ENCODE results near the gene FXYD1. TPM values are rescaled to one million over a fixed set of nuclear protein-coding genes. Genes with fewer than 3 reads are reported as not detected.
A peak's percentile ranks its signal among the peaks of the same experiment; 100 is the strongest.

The FXYD1 gene
- total and polyA plus RNA-seq, 3 experiments from 2014 or later = 0.79 TPM; not detected in 2

- Mint-ChIP-seq H3K4me1 (peaks cover 17 to 40% (median 32%) of the 10 kb centered on the region in 3 donors), H3K9me3 (peaks cover 0 to 2% (median 0%) of the 10 kb centered on the region in 5 donors), H3K4me3 (no peak overlapping the region), H3K27me3 (peaks cover 0 to 1% of the 10 kb centered on the region in 2 donors), H3K27ac (peak overlapping the region in 1 of 8 donors; percentile 90), H3K36me3 (peaks cover 0 to 24% (median 0%) of the 10 kb centered on the region in 3 donors)
- Histone ChIP-seq H3K27me3 (ENCODE audit: insufficient read depth, low read length, poor library complexity, severe bottlenecking) (no peaks in the 10 kb centered on the region), H3K9me3 (ENCODE audit: low read length) (no peaks in the 10 kb centered on the region), H3K4me1 (ENCODE audit: insufficient read depth, low read length) (peaks cover 16% of the 10 kb centered on the region), H3K27ac (ENCODE audit: low read depth, low read length) (no peak overlapping the region), H3K4me3 (ENCODE audit: low read length) (no peak overlapping the region), H3K36me3 (ENCODE audit: insufficient read depth, low read length) (peaks cover 3% of the 10 kb centered on the region)
- no peak for DNase-seq
- ChIA-PET POLR2A (no interaction called here), CTCF (interaction anchor here (0.8 to 1.5 kb wide), 2 partner anchors 20 to 32 kb away, joined by 3 to 7 read pairs; partner anchors contain the start of gene FXYD5)
Measured at GRCh38 chr19:35174226-35174625, 35.6 kb downstream of the FXYD1 start.

- Histone ChIP-seq H3K4me3 (ENCODE audit: low read length) (no peak overlapping the region), H3K4me1 (ENCODE audit: insufficient read depth, low read length) (peaks cover 30% of the 10 kb centered on the region), H3K27ac (ENCODE audit: low read depth, low read length) (no peak overlapping the region), H3K9me3 (ENCODE audit: low read length) (no peaks in the 10 kb centered on the region), H3K36me3 (ENCODE audit: insufficient read depth, low read length) (peaks cover 3% of the 10 kb centered on the region), H3K27me3 (ENCODE audit: insufficient read depth, low read length, poor library complexity, severe bottlenecking) (no peaks in the 10 kb centered on the region)
- ChIA-PET CTCF (no interaction called here), POLR2A (interaction anchor here (0.7 kb wide), 1 partner anchor 35 kb away, joined by 3 read pairs; no protein-coding TSS in a partner anchor)
- no peak for DNase-seq
- Mint-ChIP-seq H3K4me1 (peaks cover 20 to 43% (median 35%) of the 10 kb centered on the region in 3 donors), H3K9me3 (peaks cover 0 to 2% (median 0%) of the 10 kb centered on the region in 5 donors), H3K27ac (peak overlapping the region in 2 of 8 donors; percentile 17 to 56), H3K36me3 (peaks cover 0 to 7% (median 3%) of the 10 kb centered on the region in 3 donors), H3K4me3 (no peak overlapping the region), H3K27me3 (peaks cover 3 to 4% of the 10 kb centered on the region in 2 donors)
Measured at GRCh38 chr19:35176181-35176570, 37.6 kb downstream of the FXYD1 start.

- H3K4me3 ChIP-seq (ENCODE audit: low read length) = no peak overlapping the region
- ChIA-PET POLR2A (no interaction called here), CTCF (no interaction called here)
- H3K4me1 ChIP-seq (ENCODE audit: insufficient read depth, low read length) = peaks cover 21% of the 10 kb centered on the region
- no peaks in the 10 kb centered on the region for H3K27me3 ChIP-seq (ENCODE audit: insufficient read depth, low read length, poor library complexity, severe bottlenecking)
- H3K27ac ChIP-seq (ENCODE audit: low read depth, low read length) = no peak overlapping the region
- H3K9me3 ChIP-seq (ENCODE audit: low read length) = no peaks in the 10 kb centered on the region
- Mint-ChIP-seq H3K4me3 (no peak overlapping the region), H3K27me3 (peaks cover 3 to 4% of the 10 kb centered on the region in 2 donors), H3K9me3 (peaks cover 0 to 2% (median 0%) of the 10 kb centered on the region in 5 donors), H3K36me3 (peaks cover 0 to 5% (median 2%) of the 10 kb centered on the region in 3 donors), H3K4me1 (peaks cover 16 to 31% (median 23%) of the 10 kb centered on the region in 3 donors), H3K27ac (peak overlapping the region in 2 of 8 donors; percentile 38 to 72)
- no peak for DNase-seq
- H3K36me3 ChIP-seq (ENCODE audit: insufficient read depth, low read length) = no peaks in the 10 kb centered on the region
Measured at GRCh38 chr19:35177377-35178274, 39.0 kb downstream of the FXYD1 start.

GRCh38 chr19:35178701-35179100 is 40.1 kb downstream of the FXYD1 start:
- peaks cover 0 to 2% (median 0%) of the 10 kb centered on the region in 5 donors for H3K9me3 Mint-ChIP-seq
- Histone ChIP-seq H3K27ac (ENCODE audit: low read depth, low read length) (no peak overlapping the region), H3K36me3 (ENCODE audit: insufficient read depth, low read length) (no peaks in the 10 kb centered on the region), H3K9me3 (ENCODE audit: low read length) (no peaks in the 10 kb centered on the region), H3K4me1 (ENCODE audit: insufficient read depth, low read length) (peaks cover 16% of the 10 kb centered on the region), H3K27me3 (ENCODE audit: insufficient read depth, low read length, poor library complexity, severe bottlenecking) (no peaks in the 10 kb centered on the region), H3K4me3 (ENCODE audit: low read length) (no peak overlapping the region)
- peaks cover 0 to 10% (median 0%) of the 10 kb centered on the region in 3 donors for H3K36me3 Mint-ChIP-seq
- POLR2A ChIA-PET = no interaction called here
- peaks cover 16 to 23% (median 20%) of the 10 kb centered on the region in 3 donors for H3K4me1 Mint-ChIP-seq
- CTCF ChIA-PET = no interaction called here
- DNase-seq = no peak
- peaks cover 3 to 7% of the 10 kb centered on the region in 2 donors for H3K27me3 Mint-ChIP-seq
- no peak overlapping the region for H3K4me3 Mint-ChIP-seq
- H3K27ac Mint-ChIP-seq = peak overlapping the region in 1 of 8 donors; percentile 14

- H3K4me3 Mint-ChIP-seq = peak overlapping the region in 2 of 7 donors; percentile 15 to 49
- no peaks in the 10 kb centered on the region for H3K27me3 ChIP-seq (ENCODE audit: insufficient read depth, low read length, poor library complexity, severe bottlenecking)
- CTCF ChIA-PET = interaction anchor here (0.9 to 2.7 kb wide), 2 partner anchors 10 to 15 kb away, joined by 3 to 7 read pairs; no protein-coding TSS in a partner anchor
Measured at GRCh38 chr19:35179830-35180229, 41.2 kb downstream of the FXYD1 start.

GRCh38 chr19:35181387-35181786 is 42.8 kb downstream of the FXYD1 start:
- H3K4me3 ChIP-seq (ENCODE audit: low read length) = no peak overlapping the region
- Mint-ChIP-seq H3K27me3 (peaks cover 3 to 5% of the 10 kb centered on the region in 2 donors), H3K9me3 (peaks cover 0 to 8% (median 6%) of the 10 kb centered on the region in 5 donors), H3K4me3 (no peak overlapping the region), H3K4me1 (peaks cover 10 to 18% (median 14%) of the 10 kb centered on the region in 3 donors), H3K27ac (no peak overlapping the region), H3K36me3 (peaks cover 0 to 15% (median 0%) of the 10 kb centered on the region in 3 donors)
- peaks cover 16% of the 10 kb centered on the region for H3K4me1 ChIP-seq (ENCODE audit: insufficient read depth, low read length)
- H3K27ac ChIP-seq (ENCODE audit: low read depth, low read length) = no peak overlapping the region
- POLR2A ChIA-PET = interaction anchor here (1.0 kb wide), 1 partner anchor 9 kb away, joined by 4 read pairs; no protein-coding TSS in a partner anchor
- H3K36me3 ChIP-seq (ENCODE audit: insufficient read depth, low read length) = no peaks in the 10 kb centered on the region
- H3K9me3 ChIP-seq (ENCODE audit: low read length) = no peaks in the 10 kb centered on the region
- DNase-seq = no peak
- CTCF ChIA-PET = interaction anchor here (1.0 to 2.7 kb wide), 2 partner anchors 9 to 13 kb away, joined by 4 to 7 read pairs; no protein-coding TSS in a partner anchor
- H3K27me3 ChIP-seq (ENCODE audit: insufficient read depth, low read length, poor library complexity, severe bottlenecking) = no peaks in the 10 kb centered on the region

More at GRCh38 chr19:35179830-35180229, 41.2 kb downstream of the FXYD1 start:
- Histone ChIP-seq H3K27ac (ENCODE audit: low read depth, low read length) (no peak overlapping the region), H3K36me3 (ENCODE audit: insufficient read depth, low read length) (no peaks in the 10 kb centered on the region), H3K9me3 (ENCODE audit: low read length) (no peaks in the 10 kb centered on the region), H3K4me3 (ENCODE audit: low read length) (no peak overlapping the region), H3K4me1 (ENCODE audit: insufficient read depth, low read length) (peaks cover 16% of the 10 kb centered on the region)
- peak overlapping the region in 2 of 8 donors; percentile 41 to 78 for H3K27ac Mint-ChIP-seq
- POLR2A ChIA-PET = interaction anchor here (0.6 to 0.7 kb wide), 2 partner anchors 12 to 97 kb away, joined by 3 to 5 read pairs; no protein-coding TSS in a partner anchor
- peaks cover 0 to 8% (median 6%) of the 10 kb centered on the region in 5 donors for H3K9me3 Mint-ChIP-seq
- peaks cover 3 to 7% of the 10 kb centered on the region in 2 donors for H3K27me3 Mint-ChIP-seq
- no peak for DNase-seq
- H3K36me3 Mint-ChIP-seq = peaks cover 0 to 15% (median 0%) of the 10 kb centered on the region in 3 donors
- H3K4me1 Mint-ChIP-seq = peaks cover 15 to 22% (median 16%) of the 10 kb centered on the region in 3 donors

- CTCF ChIA-PET = no interaction called here
- H3K4me3 Mint-ChIP-seq = no peak overlapping the region
- H3K27ac Mint-ChIP-seq = no peak overlapping the region
- Histone ChIP-seq H3K9me3 (ENCODE audit: low read length) (no peaks in the 10 kb centered on the region), H3K36me3 (ENCODE audit: insufficient read depth, low read length) (no peaks in the 10 kb centered on the region), H3K4me3 (ENCODE audit: low read length) (no peak overlapping the region), H3K27me3 (ENCODE audit: insufficient read depth, low read length, poor library complexity, severe bottlenecking) (no peaks in the 10 kb centered on the region), H3K27ac (ENCODE audit: low read depth, low read length) (no peak overlapping the region), H3K4me1 (ENCODE audit: insufficient read depth, low read length) (peaks cover 16% of the 10 kb centered on the region)
- peaks cover 0 to 10% (median 6%) of the 10 kb centered on the region in 5 donors for H3K9me3 Mint-ChIP-seq
- POLR2A ChIA-PET = no interaction called here
- DNase-seq = no peak
- H3K27me3 Mint-ChIP-seq = peaks cover 3 to 5% of the 10 kb centered on the region in 2 donors
- peaks cover 0 to 15% (median 0%) of the 10 kb centered on the region in 3 donors for H3K36me3 Mint-ChIP-seq
- H3K4me1 Mint-ChIP-seq = peaks cover 3 to 9% (median 9%) of the 10 kb centered on the region in 3 donors
Measured at GRCh38 chr19:35184267-35184666, 45.6 kb downstream of the FXYD1 start.

Data from CD8-positive, alpha-beta memory T cell (primary cell).